ENCODE results near the gene TOP3B. TPM values are rescaled to one million over a fixed set of nuclear protein-coding genes. Genes with fewer than 3 reads are reported as not detected.

The TOP3B gene
- total RNA-seq, 4 donors from 2014 or later = 8.9 to 24.9 (median 18.6) TPM

- 76 to 85% methylated on average over 4 to 10 of the region's 12 CpGs for WGBS, 2 donors (ENCODE audit: low coverage in 1 of 2)
- TF ChIP-seq EP300 (IDR thresholded peaks at IDR 0.05) = no peak
- no peak for TF ChIP-seq POLR2A (IDR thresholded peaks at IDR 0.05)
- TF ChIP-seq POLR2AphosphoS5 (IDR thresholded peaks at IDR 0.05) = no peak
- no peak for TF ChIP-seq CTCF (IDR thresholded peaks at IDR 0.05)
- ATAC-seq = no peak
- peaks cover 0 to 97% (median 45%) of the 10 kb centered on the region in 3 donors for H3K4me1 ChIP-seq
- H3K9me3 ChIP-seq = no peaks in the 10 kb centered on the region
- no peaks in the 10 kb centered on the region for H3K27me3 ChIP-seq
- peaks cover 0 to 30% of the 10 kb centered on the region in 2 donors for H3K36me3 ChIP-seq
- H3K4me3 ChIP-seq = no peak overlapping the region
- peak overlapping the region in 3 of 4 donors; percentile 71 to 93 (median 76) for H3K27ac ChIP-seq
Observed at GRCh38 chr22:21946262-21946925, 36.2 kb downstream of the TOP3B start.

- ATAC-seq = no peak
- Histone ChIP-seq H3K4me3 (no peak overlapping the region), H3K4me1 (peaks cover 0 to 98% (median 51%) of the 10 kb centered on the region in 3 donors), H3K36me3 (peaks cover 0 to 30% of the 10 kb centered on the region in 2 donors), H3K27ac (peak overlapping the region in 3 of 4 donors; percentile 71 to 93 (median 76)), H3K27me3 (no peaks in the 10 kb centered on the region), H3K9me3 (no peaks in the 10 kb centered on the region)
- WGBS, 2 donors (ENCODE audit: low coverage in 1 of 2) = 88% methylated on average over 3 of the region's 13 CpGs; no CpG with 5 or more reads in 1 of the 2 donors
- TF ChIP-seq EP300 (IDR thresholded peaks at IDR 0.05) (no peak), POLR2AphosphoS5 (IDR thresholded peaks at IDR 0.05) (no peak), POLR2A (IDR thresholded peaks at IDR 0.05) (no peak), CTCF (IDR thresholded peaks at IDR 0.05) (no peak)
Observed at GRCh38 chr22:21945453-21946261, 36.9 kb downstream of the TOP3B start.

- H3K36me3 ChIP-seq = peaks cover 0 to 33% of the 10 kb centered on the region in 2 donors
- WGBS, 2 donors (ENCODE audit: low coverage in 1 of 2) = 72 to 90% methylated on average over 4 to 7 of the region's 7 CpGs
- no peak for ATAC-seq
- H3K4me3 ChIP-seq = no peak overlapping the region
- peaks cover 0 to 98% (median 55%) of the 10 kb centered on the region in 3 donors for H3K4me1 ChIP-seq
- no peaks in the 10 kb centered on the region for H3K9me3 ChIP-seq
- peak overlapping the region in 3 of 4 donors; percentile 93 to 97 (median 96) for H3K27ac ChIP-seq
- H3K27me3 ChIP-seq = no peaks in the 10 kb centered on the region
- TF ChIP-seq POLR2AphosphoS5 (IDR thresholded peaks at IDR 0.05) (no peak), POLR2A (IDR thresholded peaks at IDR 0.05) (no peak), CTCF (IDR thresholded peaks at IDR 0.05) (no peak), EP300 (IDR thresholded peaks at IDR 0.05) (no peak)
Observed at GRCh38 chr22:21944871-21945270, 37.7 kb downstream of the TOP3B start.

- ATAC-seq = no peak
- 89 to 93% methylated on average over 7 to 12 of the region's 18 CpGs for WGBS, 2 donors (ENCODE audit: low coverage in 1 of 2)
Observed at GRCh38 chr22:21943571-21944448, 38.8 kb downstream of the TOP3B start.

More at GRCh38 chr22:21943571-21944448, 38.8 kb downstream of the TOP3B start:
- Histone ChIP-seq H3K27ac (peak overlapping the region in 3 of 4 donors; percentile 93 to 97 (median 96)), H3K4me3 (no peak overlapping the region), H3K36me3 (peaks cover 0 to 41% of the 10 kb centered on the region in 2 donors), H3K4me1 (peaks cover 0 to 98% (median 62%) of the 10 kb centered on the region in 3 donors), H3K9me3 (no peaks in the 10 kb centered on the region), H3K27me3 (no peaks in the 10 kb centered on the region)
- TF ChIP-seq POLR2A (IDR thresholded peaks at IDR 0.05) = no peak
- TF ChIP-seq EP300 (IDR thresholded peaks at IDR 0.05) = no peak
- TF ChIP-seq CTCF (IDR thresholded peaks at IDR 0.05) = no peak
- TF ChIP-seq POLR2AphosphoS5 (IDR thresholded peaks at IDR 0.05) = no peak
